NT2/D1 (cell line): Measurements from ENCODE around the gene DMPK.

Source experiments
- DNase-seq: peaks from one replicate; pipeline ENCODE4 v3.0.0-alpha.2; 2011; ENCODE audit warnings: low read depth, low spot score
- H3K27me3 ChIP-seq: 2 replicates; pipeline ENCODE4 v1.6.0; 2011; ENCODE audit warnings: mild to moderate bottlenecking; ENCODE audit not compliant: insufficient read length, insufficient read depth
- H3K36me3 ChIP-seq: 2 replicates; pipeline ENCODE4 v1.6.1; 2011; ENCODE audit warnings: mild to moderate bottlenecking, low read length, mixed read lengths; ENCODE audit not compliant: insufficient read depth, insufficient read length
- H3K4me1 ChIP-seq: 2 replicates; pipeline ENCODE4 v1.5.1; 2011; ENCODE audit not compliant: insufficient read depth, insufficient read length
- H3K4me3 ChIP-seq: 2 replicates; pipeline ENCODE4 v1.5.1; 2011; ENCODE audit warnings: low read depth; ENCODE audit not compliant: insufficient read length
- H3K9ac ChIP-seq: 2 replicates; pipeline ENCODE4 v1.6.0; 2011; ENCODE audit warnings: low read depth; ENCODE audit not compliant: insufficient read length
- H3K9me3 ChIP-seq: 2 replicates; pipeline ENCODE4 v1.5.1; 2011; ENCODE audit warnings: mild to moderate bottlenecking, low read length; ENCODE audit not compliant: insufficient read depth
- SUZ12 ChIP-seq: IDR thresholded peaks from 2 replicates; pipeline ENCODE4 v1.6.1; 2011; ENCODE audit not compliant: insufficient read length, insufficient read depth; ENCODE audit errors: extremely low read depth
- YY1 ChIP-seq: IDR thresholded peaks from 2 replicates; pipeline ENCODE4 v1.6.1; 2011; ENCODE audit not compliant: insufficient read length, insufficient read depth
- ZNF274 ChIP-seq: IDR thresholded peaks from 2 replicates; pipeline ENCODE4 v1.6.1; 2011; ENCODE audit warnings: mild to moderate bottlenecking, low read depth, low read length

The DMPK gene

GRCh38 chr19:45782162-45782691 is at the start of gene DMPK:
Gene DMPK, minus strand, starts transcription at chr19:45782490. Its CDS starts 138 bp downstream, at chr19:45782352.
- TF ChIP-seq SUZ12 (no peak), ZNF274 (no peak), YY1 (no peak)
- Histone ChIP-seq H3K27me3 (no peaks in the 10 kb centered on the region), H3K4me3 (peak within 1 kb of the TSS; percentile 8), H3K9ac (peak within 1 kb of the TSS; percentile 74), H3K4me1 (peaks cover 23% of the 10 kb centered on the region), H3K36me3 (peaks cover 50% of the 10 kb centered on the region), H3K9me3 (no peaks in the 10 kb centered on the region)
- DNase-seq: no peak

- H3K9ac ChIP-seq: no peak overlapping the region
- no peaks in the 10 kb centered on the region for H3K4me1 ChIP-seq
- H3K36me3 ChIP-seq: peaks cover 90% of the 10 kb centered on the region
- H3K27me3 ChIP-seq: no peaks in the 10 kb centered on the region
- no peak for DNase-seq
- H3K4me3 ChIP-seq: no peak overlapping the region
- H3K9me3 ChIP-seq: no peaks in the 10 kb centered on the region
- TF ChIP-seq ZNF274 (no peak), SUZ12 (no peak), YY1 (no peak)
Measured at GRCh38 chr19:45828945-45829344, 46.7 kb upstream of the DMPK start.

- no peaks in the 10 kb centered on the region for H3K4me1 ChIP-seq
- TF ChIP-seq SUZ12 (no peak), YY1 (no peak), ZNF274 (no peak)
- peaks cover 92% of the 10 kb centered on the region for H3K36me3 ChIP-seq
- H3K9me3 ChIP-seq: no peaks in the 10 kb centered on the region
- H3K9ac ChIP-seq: no peak overlapping the region
- DNase-seq: no peak
- H3K27me3 ChIP-seq: no peaks in the 10 kb centered on the region
- no peak overlapping the region for H3K4me3 ChIP-seq
Measured at GRCh38 chr19:45828523-45828922, 46.2 kb upstream of the DMPK start.

GRCh38 chr19:45827459-45828093 is 45.3 kb upstream of the DMPK start:
- Histone ChIP-seq H3K4me1 (peaks cover 5% of the 10 kb centered on the region), H3K9me3 (no peaks in the 10 kb centered on the region), H3K9ac (no peak overlapping the region), H3K4me3 (no peak overlapping the region), H3K36me3 (peaks cover 96% of the 10 kb centered on the region), H3K27me3 (no peaks in the 10 kb centered on the region)
- no peak for DNase-seq
- TF ChIP-seq ZNF274 (no peak), SUZ12 (no peak), YY1 (no peak)

- H3K9me3 ChIP-seq: no peaks in the 10 kb centered on the region
- TF ChIP-seq YY1 (no peak), SUZ12 (no peak), ZNF274 (no peak)
- no peak overlapping the region for H3K9ac ChIP-seq
- peaks cover 5% of the 10 kb centered on the region for H3K4me1 ChIP-seq
- H3K27me3 ChIP-seq: no peaks in the 10 kb centered on the region
- no peak overlapping the region for H3K4me3 ChIP-seq
- H3K36me3 ChIP-seq: peaks cover 90% of the 10 kb centered on the region
- no peak for DNase-seq
Measured at GRCh38 chr19:45826934-45827333, 44.6 kb upstream of the DMPK start.

GRCh38 chr19:45825917-45826893 is 43.9 kb upstream of the DMPK start:
- H3K27me3 ChIP-seq: no peaks in the 10 kb centered on the region
- peaks cover 90% of the 10 kb centered on the region for H3K36me3 ChIP-seq
- peaks cover 9% of the 10 kb centered on the region for H3K4me1 ChIP-seq
- no peak overlapping the region for H3K9ac ChIP-seq
- no peaks in the 10 kb centered on the region for H3K9me3 ChIP-seq
- TF ChIP-seq SUZ12: no peak
- TF ChIP-seq YY1: no peak
- no peak for TF ChIP-seq ZNF274
- no peak overlapping the region for H3K4me3 ChIP-seq
- DNase-seq: no peak

- no peak for DNase-seq
- H3K36me3 ChIP-seq: peaks cover 92% of the 10 kb centered on the region
- no peaks in the 10 kb centered on the region for H3K9me3 ChIP-seq
- TF ChIP-seq SUZ12: no peak
- TF ChIP-seq ZNF274: no peak
- TF ChIP-seq YY1: no peak
- H3K4me1 ChIP-seq: peaks cover 9% of the 10 kb centered on the region
- no peak overlapping the region for H3K9ac ChIP-seq
- H3K27me3 ChIP-seq: no peaks in the 10 kb centered on the region
- no peak overlapping the region for H3K4me3 ChIP-seq
Measured at GRCh38 chr19:45825263-45825605, 42.9 kb upstream of the DMPK start.
